ENCODE measurements around the gene OTULINL. TPM values are rescaled to one million over a fixed set of nuclear protein-coding genes. Genes with fewer than 3 reads are reported as not detected.

Gene OTULINL
- total RNA-seq, 2 donors from 2014 or later = 6.8 to 13.7 TPM

DNA sequence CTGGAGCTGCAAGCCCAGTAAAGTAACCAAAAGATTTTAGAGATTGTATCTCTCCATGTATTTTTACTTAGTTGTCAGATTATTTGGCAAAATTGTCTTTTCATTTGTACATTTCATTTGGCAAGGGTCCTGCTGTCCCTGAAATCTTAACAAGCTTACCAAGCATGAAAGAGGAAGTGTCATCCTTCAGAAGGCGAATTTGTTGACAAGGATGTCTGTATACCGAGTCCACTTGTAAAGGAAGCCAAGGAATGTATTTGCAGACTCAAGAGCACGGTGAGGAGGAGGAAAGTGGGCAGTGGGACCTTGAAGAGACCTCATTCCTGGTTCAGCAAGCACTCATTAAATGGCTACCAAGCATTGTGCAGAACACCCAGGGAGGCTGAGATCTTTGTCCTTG lies 7.5 kb upstream of the OTULINL start:
- no peak for DNase-seq (ENCODE audit: low spot score)
- intact Hi-C loops (cut with DNase I) = no loop called here

DNA sequence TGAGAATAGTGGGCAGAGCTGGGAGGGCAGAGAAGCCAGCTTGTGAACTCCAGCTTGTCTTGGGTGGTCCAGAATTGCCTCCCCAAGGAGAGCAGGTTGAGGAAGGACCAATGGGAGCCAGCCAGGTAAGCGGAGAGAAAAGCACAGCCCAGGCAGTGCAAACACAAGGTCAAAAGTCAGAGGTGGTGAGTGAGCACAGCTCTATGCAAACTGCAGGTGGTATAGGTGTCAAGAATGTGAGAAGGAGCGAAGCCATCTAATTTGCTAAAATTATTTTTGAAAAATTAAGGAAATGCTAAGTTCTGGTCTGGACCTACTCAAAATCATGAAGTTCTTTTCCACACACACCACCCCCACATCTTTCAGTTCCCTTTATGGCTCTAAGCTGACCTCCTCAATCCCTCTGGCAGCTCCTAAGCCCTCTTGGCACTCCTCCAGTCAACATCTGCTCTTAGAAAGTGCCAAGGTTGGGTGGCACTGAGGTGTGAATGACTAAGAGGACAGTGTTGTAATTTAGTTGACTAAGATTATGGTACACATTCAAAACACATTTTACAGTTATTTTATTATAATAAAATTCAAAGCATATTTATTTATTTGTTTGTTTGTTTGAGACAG lies 6.6 kb upstream of the OTULINL start:
- intact Hi-C loops (cut with DNase I) = no loop called here
- no peak for DNase-seq (ENCODE audit: low spot score)

DNA sequence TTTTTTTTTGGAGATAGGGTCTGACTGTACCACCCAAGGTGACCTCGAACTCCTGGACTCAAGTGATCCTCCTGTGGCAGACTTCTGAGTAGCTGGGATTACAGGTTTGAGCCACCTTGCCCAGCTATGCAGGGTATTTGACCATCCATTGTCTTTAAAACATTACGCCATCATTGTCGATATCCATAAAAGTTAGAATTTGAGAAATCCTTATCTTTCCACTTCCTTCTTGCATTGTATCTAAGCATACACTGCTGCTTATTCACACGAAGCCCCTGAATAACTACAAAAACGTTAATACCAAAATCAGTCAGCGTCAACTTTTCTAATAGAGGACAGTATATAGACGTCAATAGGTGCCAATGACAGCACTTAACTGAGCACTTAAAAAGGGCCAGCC lies 5.4 kb upstream of the OTULINL start:
- intact Hi-C loops (cut with DNase I) = no loop called here
- DNase-seq (ENCODE audit: low spot score) = no peak

DNA sequence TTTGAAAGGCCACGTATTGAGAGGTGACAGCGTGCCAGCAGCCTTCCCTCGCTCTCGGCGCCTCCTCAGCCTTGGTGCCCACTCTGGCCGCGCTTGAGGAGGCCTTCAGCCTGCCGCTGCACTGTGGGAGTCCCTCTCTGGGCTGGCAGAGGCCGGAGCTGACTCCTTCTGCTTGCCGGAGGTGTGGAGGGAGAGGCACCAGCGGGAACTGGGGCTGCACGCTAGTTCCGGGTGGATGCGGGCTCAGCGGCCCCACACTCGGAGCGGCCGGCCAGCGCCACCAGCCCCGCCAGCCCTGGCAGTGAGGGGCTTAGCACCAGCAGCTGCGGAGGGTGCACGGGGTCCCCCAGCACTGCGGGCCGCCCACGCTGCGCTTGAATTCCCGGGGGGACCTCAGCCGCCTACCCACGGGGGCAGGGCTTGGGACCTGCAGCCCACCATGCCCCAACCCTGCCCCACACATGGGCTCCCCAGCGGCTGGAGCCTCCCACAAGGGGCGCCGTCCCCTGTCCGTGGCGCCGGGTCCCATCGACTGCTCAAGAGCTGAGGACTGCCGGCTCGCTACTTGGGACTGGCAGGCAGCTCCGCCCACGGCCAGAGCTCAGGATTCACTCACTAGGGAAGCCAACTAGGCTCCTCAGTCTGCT lies 4.4 kb upstream of the OTULINL start:
- intact Hi-C loops (cut with DNase I) = no loop called here

DNA sequence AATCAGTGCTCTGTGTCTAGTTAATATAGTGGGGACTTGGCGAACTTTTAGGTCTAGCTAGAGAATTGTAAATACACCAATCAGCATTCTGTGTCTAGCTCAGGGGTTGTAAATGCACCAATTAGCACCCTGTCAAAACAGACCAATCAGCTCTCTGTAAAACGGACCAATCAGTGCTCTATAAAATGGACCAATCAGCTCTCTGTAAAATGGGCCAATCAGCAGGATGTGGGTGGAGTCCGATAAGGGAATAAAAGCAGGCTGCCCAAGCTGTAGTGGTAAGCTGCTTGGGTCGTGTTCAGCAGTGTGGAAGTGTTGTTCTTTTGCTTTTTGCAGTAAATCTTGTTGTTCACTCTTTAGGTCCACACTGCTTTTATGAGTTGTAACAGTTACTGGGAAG lies 3.6 kb upstream of the OTULINL start:
- DNase-seq (ENCODE audit: low spot score) = no peak
- intact Hi-C loops (cut with DNase I) = no loop called here

More for the DNA sequence above, 4.4 kb upstream of the OTULINL start:
- DNase-seq (ENCODE audit: low spot score) = no peak

DNA sequence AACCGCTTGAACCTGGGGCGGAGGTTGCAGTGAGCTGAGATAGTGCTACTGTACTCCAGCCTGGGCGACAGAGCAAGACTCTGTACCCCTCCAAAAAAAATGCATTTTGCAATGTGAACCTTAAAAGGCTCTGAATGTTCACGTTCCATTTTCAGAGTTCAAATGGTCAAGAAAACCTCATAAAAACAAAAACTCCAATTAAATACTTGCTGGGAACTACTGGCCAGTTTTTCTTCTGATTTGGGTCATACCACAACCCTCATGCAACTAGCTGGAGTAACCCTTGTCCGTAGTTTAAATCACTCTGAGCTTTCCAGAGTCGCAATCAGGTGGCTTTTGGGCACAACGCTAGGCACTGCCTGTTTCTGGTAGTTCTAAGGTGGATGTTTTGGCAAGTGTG lies 2.3 kb upstream of the OTULINL start:
- DNase-seq (ENCODE audit: low spot score) = no peak
- intact Hi-C loops (cut with DNase I) = no loop called here

DNA sequence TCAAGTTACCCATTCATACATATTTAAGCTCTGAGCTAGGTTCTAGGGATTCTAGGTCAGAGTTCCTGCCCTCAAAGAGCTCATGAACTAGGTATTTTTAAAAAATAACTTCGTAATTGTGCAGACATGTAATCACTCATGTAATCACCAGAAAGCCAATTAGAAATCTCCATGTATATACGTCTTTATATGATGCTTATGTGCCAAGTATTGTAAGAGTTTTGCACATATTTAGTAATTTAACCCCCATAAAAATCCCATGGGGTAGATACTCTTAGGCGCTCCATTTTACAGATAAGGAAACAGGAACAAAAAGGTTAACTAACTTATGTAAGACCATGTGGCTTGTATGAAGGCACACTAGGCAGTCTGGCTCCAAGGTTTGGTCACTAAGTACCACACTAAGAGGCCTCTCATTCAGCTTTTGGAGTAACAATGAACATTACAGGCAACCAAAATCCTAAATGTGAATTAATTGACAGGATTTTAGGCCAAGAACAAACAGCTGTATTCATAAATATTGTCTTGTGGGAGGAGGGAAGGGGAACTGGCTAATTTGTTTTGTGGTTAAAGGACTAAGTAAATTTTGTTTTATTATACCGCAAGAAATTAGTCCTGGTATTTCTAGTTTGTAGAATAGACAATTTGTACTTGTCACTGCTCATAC lies 1.7 kb upstream of the OTULINL start:
- DNase-seq (ENCODE audit: low spot score) = no peak
- intact Hi-C loops (cut with DNase I) = no loop called here

DNA sequence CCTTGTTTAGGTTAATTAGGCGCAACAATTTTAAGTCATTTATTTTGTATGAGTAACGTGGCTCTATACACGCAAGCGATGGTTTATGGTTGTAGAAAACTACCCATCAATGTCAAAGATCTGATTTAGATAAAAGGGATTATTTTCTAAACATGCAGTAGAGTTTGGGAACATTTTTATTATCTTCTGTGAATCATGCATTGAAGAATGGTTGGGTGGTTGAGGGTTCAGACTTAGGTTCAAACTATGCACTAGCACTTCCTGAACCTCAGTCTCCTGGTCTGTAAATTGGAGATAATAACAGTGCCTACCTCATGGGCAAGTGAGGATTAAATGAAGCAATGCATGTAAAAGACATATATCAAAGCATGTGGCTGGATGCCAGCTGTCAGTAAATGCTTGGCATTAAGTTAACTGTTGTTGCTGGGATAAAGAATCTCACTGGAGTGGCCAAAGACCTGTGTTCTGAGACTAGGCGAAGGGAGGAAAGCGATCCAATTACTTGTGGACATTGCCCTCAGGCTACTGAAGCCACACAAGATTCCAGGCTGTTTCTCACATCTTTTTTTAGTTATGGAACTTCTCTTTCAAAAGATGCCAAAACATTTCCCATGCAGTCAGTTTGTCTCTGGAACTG lies 1.1 kb upstream of the OTULINL start:
- DNase-seq (ENCODE audit: low spot score) = no peak
- intact Hi-C loops (cut with DNase I) = no loop called here

DNA sequence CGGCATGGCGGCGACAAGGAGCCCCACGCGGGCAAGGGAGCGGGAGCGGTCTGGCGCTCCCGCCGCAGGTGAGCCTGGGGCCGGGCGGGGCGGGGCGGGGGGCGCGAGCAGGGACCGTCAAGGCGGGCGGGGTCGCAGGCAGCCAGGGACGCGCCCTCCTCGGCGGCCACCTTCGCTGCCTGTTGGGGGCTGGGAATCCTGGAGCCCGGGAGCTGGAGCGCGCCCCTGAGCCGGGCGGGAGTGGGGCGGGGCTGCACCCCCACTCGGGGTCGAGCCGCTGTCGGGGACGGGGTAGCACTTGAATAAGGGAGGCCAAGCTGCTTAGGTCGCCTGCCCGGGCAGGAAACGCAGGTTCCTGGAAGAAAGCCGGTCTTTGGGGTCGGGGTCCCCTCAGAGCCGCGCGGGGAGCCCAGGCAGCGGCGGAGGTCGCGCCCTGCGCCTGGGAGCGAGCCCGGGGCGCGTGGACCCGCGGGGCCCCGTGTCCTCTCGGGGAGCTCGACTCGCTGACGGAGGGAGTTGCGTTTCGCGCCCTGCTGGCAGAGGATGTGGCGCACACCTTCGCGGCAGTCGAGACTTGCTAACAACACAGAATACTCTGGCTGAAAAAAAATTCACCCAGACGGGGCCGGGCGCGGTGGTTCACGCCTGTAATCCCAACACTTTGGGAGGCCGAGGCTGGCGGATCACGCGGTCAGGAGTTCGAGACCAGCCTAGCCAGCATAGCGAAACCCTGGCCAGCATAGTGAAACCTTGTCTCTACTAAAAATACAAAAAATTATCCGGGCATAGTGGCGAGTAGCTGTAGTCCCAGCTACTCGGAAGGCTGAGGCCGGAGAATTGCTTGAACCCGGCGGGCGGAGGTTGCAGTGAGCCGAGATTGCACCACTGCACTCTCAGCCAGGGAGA lies 552 bp downstream of the OTULINL start:
- DNase-seq (ENCODE audit: low spot score) = peak; percentile 86
- intact Hi-C loops (cut with DNase I) = no loop called here

DNA sequence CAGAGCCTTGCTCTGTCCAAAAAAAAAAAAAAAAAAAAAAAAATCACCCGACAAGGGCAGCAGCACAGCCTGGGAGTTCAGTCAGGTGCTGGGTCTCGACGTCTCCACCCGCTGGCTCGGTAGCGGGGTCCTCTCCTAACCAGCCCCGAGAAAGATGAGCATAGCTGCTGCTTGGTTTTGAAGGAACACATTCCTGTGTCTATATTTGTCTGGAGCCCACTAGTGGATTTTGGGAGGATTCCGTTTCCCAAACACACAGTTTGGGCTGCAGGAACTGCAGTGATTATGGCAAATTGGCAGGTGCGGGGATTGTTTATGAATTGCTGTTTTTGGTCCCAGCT lies 1.2 kb downstream of the OTULINL start:
- intact Hi-C loops (cut with DNase I) = no loop called here
- no peak for DNase-seq (ENCODE audit: low spot score)

DNA sequence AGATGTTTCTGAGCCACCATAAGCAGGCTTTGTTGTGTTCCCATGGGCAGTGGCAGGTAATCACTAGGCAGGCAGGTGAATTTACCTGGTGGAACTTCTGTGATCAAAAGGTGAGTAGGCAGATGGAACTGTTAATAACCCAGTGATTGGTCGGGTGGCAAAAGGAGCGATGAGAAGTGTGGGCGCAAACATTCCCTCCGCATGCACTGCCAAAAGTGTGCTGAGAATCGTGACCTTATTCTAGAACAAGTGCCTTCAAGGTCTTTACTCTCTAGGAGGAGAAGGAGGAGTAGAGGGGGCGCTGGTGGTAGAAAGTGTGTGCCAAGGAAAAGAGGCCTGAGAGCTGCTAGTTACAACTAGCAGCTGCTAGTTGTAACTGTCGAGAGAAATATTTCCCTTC lies 3.3 kb downstream of the OTULINL start:
- intact Hi-C loops (cut with DNase I) = no loop called here
- DNase-seq (ENCODE audit: low spot score) = no peak

DNA sequence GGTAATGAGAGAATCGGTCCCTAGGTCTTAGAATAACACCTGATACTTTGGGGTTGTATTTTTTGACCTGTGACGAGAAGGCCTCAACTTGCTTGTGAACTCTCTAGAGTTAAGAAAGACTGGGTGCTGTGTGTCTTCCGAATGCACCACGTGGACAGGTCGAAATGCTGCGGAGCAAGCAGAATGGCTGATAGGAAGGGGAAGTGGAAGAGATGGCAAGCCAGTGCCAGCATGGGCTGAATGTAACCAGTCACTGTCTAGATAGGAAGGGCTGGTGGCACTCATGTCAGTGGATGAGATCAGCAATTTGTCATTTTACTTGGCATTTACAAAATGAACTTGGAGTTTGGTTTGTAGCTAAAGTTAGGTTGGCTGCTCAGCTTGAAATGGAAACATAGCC lies 5.6 kb downstream of the OTULINL start:
- DNase-seq (ENCODE audit: low spot score) = peak; percentile 86
- intact Hi-C loops (cut with DNase I) = no loop called here

DNA sequence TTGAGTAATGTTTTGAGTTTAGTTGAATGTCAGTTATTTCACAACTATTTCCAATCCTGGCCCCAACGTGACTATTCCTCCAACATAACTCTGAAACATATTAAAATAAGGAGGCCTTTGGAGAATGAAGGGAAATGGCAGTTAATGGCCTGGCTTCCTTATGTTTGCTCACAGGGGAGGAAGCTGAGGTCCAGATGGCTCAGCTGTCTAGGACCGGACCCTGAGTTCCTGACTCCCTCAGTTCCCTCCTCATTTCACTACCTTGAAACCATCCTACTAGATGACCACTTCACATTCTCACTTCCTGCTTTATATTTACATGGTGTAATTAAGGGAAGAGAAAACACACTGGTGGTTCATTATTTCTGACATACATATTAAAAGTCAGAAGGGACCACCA lies 6.6 kb downstream of the OTULINL start:
- intact Hi-C loops (cut with DNase I) = no loop called here
- no peak for DNase-seq (ENCODE audit: low spot score)

DNA sequence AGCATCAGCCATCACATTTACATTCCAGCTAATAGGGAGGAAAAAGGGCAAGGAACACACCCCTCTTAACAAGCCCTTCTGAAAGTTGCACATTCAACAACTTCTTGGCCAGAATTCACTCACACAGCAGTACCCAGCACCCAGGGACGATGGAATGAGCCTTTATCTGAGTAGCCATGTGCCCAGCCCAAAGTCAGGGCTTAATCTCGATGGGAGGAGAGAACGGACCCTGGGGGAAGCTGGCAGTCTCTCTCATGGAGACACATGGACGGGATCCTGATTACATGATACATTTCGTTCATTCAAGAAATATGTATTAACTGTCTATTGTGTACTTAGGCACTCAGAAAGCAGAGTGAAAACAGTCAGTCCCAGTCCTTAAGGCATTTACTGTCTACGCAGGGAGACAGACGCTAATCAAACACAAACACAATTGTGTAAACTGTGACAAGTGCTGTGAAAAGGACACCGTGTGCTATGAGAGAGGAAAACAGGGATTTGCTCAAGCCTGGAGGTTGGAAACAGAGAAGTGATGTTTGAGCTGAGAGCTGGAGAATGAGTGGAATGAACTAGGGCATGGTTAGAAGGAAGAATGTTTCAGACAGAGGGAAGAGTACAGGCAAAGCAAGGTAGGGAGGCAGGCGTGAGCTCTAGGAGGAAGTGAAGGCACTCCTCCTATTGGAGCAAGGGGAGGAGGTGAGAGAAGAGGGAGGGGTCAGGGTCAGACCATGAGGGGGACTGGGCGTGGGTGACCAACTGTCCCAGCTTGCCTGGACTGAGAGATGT lies 7.4 kb downstream of the OTULINL start:
- intact Hi-C loops (cut with DNase I) = no loop called here
- no peak for DNase-seq (ENCODE audit: low spot score)

DNA sequence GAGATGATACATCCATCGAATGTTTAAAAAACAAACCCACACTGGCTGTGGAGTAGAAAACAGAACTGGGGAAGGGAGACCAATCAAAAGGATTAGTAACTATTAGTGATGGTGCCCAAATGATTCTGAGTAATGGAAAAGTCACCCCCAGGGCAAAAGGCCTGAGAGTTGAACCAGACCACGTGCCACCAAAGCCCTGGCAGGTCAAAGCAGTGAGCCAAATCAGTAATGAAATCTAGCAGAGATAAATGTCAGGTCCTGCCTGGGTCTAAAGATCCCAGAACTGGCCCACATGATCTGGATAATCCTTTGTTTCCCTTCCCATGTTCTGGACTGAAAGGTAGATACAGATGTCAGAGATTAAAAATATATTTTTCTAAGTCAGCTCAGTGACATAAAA lies 9.4 kb downstream of the OTULINL start:
- DNase-seq (ENCODE audit: low spot score) = no peak
- intact Hi-C loops (cut with DNase I) = no loop called here

DNA sequence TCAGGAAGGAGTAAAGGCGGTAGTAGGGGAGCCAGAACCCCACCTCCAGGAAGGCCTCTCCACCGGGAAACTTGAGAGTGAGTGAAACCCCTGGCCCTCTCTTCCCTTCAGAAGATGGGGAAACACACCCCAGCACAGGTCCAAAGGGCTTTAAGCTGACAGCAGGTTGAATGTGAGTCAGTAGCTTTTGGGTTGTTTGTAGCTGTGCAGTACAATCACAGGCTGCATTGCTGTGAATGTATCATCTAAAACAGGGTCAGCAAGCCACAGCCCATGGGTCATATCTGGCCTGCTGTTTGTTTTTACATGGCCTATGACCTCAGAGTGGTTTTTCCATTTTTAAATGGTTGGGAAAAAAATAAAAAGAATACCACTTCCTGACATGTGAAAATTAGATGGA lies 10.0 kb downstream of the OTULINL start:
- intact Hi-C loops (cut with DNase I) = no loop called here
- no peak for DNase-seq (ENCODE audit: low spot score)

DNA sequence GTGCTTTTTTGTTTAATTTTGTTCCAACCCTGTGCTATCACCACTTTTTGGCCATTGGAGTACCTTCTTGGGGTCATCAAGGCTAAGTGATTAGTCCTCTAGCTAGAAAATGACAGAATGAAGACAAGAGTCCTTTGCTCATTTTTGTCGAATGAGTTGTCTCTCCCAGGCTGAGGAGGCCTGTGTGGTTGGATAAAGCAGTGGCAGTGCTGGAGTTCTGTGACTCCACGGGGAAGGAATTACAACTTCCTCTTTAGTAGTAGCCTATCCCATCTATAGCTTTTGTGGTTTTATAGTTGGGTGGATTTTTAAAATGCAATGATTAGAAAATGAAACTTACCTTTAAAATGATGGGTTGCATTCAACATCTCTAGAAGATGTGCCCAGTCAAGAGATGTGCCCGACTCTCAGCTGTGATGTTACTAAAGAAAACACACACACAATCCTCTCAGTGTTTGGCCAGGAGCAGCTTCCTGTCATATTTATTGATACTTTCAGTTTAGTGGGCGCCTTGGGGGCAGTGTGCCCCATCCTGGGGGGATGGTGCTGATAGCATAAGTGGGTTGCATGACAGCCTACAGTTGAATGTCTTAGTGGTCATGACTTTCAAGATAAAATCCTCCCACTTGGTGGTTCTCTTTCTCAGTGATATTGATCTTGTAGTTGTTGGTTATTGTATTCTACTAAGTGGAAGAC lies 11.9 kb downstream of the OTULINL start:
- DNase-seq (ENCODE audit: low spot score) = no peak
- intact Hi-C loops (cut with DNase I) = no loop called here

DNA sequence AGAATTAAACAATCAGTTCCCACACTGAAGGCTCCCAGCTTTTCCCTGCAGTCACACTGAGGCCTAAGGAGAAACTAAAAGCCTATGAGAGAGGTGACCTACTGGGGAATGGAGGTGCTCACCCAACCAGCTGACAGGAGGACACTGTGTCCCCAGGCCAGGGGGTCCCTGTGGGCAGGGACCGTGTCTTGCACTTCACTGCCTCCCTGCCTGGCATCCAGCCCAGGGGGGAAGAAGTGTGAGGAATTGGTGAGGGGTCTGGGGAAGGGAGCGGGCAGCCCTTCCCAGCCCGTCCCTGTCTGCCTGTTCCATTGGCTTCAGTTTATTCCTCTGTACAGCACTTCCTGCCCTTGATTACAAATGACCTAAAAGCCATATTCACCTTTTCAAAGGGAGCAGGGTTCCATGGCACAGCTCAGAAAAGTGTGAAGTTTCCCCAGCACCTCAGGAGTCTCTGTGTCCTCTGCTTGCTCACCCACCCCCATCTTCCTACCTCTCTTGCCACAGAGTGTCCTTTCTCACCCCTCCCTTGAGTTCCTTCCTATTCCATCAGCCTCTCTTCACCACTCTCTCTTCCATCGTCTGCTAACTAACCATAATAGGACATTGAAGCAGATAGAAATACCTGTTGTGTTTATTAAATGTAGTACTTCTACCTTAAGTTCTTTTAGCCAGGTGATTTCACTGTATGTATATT lies 12.9 kb downstream of the OTULINL start:
- no peak for DNase-seq (ENCODE audit: low spot score)
- intact Hi-C loops (cut with DNase I) = no loop called here

Data from posterior vena cava (tissue), 2 donors.